Coronary artery (tissue), 2 donors: ENCODE measurements around the gene CD40LG.

Experiments
- DNase-seq: peaks from one replicate; pipeline ENCODE4 v3.0.0-alpha.2; 2017; ENCODE audit warnings: low spot score
- H3K27ac ChIP-seq, 2 donors: fragments of 200-600 bp; sonication (generic); one replicate each; pipeline ENCODE4 v1.5.1; 2016 to 2019
- H3K4me3 ChIP-seq: fragments of 200-600 bp; sonication (generic); 2 replicates; pipeline ENCODE4 v1.5.1; 2016; ENCODE audit warnings: mild to moderate bottlenecking, moderate library complexity
- TF ChIP-seq, protein P1 (sequence below): fragments of 200-600 bp; sonication (generic); IDR thresholded peaks from one replicate; pipeline ENCODE4 v1.5.1; 2019; ENCODE audit warnings: antibody characterized with exemption

Gene CD40LG

DNA sequence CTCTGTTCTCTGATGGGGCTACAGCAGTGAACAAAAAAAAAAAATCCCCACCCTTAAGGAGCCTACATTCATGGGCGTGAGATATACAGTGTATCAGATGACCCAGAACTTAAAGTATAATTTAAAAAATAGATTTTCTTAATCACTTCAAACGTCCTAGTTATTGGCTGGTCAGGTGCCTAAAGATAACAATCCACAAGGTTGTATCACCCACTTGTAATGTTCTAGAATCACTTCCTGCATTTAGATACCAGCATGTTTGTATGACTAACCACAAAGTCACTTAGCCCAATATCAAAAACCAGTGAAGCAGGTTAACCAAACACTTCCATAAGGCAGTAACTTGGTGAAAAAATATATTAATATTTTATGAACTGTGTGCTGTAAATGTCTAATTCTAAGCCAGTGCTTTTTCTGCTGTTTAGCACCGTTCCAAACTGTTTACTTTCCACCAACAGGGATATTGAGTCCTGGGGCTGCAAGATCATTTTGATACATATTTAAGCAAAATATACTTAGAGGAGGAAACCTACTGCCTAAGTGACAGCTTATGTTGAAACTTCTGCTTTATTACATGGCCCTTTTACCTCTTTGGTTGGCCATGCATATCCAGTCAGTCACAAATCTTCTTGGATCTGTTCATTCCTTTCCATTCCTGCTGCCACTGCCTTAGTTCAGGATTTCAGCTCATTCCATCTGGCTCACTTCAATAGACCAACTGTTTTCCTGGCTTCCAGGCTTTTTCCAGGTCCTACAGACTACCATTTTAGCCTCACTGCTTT, 43.3 kb downstream of the CD40LG start:
- Histone ChIP-seq H3K4me3 (no peak overlapping the region), H3K27ac (no peak overlapping the region)
- TF ChIP-seq, protein P1, sequence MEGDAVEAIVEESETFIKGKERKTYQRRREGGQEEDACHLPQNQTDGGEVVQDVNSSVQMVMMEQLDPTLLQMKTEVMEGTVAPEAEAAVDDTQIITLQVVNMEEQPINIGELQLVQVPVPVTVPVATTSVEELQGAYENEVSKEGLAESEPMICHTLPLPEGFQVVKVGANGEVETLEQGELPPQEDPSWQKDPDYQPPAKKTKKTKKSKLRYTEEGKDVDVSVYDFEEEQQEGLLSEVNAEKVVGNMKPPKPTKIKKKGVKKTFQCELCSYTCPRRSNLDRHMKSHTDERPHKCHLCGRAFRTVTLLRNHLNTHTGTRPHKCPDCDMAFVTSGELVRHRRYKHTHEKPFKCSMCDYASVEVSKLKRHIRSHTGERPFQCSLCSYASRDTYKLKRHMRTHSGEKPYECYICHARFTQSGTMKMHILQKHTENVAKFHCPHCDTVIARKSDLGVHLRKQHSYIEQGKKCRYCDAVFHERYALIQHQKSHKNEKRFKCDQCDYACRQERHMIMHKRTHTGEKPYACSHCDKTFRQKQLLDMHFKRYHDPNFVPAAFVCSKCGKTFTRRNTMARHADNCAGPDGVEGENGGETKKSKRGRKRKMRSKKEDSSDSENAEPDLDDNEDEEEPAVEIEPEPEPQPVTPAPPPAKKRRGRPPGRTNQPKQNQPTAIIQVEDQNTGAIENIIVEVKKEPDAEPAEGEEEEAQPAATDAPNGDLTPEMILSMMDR = no peak
- no peak for DNase-seq

DNA sequence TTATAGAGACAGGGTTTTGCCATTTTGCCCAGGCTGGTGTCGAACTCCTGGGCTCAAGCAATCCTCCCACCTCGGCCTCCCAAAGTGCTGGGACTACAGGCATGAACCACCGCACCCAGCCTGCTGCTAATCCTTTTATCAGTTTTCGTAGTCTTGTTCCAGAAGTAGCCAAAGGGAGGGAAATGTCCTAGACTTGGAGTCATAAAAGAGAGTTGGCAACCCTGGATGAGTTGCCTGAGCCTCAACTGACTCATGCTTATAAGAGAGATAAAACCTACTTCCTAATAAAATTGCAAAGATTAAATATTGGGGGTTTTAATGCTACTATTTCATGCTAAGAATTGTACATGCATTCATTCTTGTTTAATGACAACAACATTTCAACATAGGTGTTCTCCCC, 44.3 kb downstream of the CD40LG start:
- DNase-seq = no peak
- Histone ChIP-seq H3K4me3 (no peak overlapping the region), H3K27ac (no peak overlapping the region)
- TF ChIP-seq, protein P1 = no peak

DNA sequence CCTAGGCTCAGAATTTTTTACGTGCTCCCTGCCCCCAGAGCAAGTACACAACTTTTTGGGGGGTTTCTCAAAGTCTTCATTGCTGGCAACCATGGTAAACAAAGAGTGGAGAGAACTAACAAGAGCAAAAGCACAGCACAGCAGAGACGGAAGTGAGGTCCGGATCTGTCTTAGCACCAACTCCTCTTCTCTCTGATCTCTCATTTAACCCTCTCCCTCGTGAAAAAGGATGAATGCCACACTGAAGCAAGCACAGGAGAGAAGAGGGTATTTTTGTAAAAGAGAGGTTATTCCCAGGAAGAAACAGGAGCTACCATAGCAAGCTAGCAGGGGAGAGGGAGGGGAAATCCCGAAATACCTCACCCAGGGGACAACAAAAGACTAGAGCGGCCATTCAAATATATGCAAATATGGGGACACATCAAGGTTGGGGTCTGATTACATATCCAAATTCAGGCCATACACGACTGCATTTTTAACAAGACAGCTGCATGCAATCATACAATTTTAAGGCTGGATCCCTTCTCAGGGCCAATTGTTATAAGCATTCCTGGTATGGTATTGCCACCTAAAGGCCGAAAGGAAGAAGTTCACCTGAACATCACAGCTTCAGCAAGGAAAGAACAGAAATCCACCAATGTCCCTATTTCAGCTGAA, 46.6 kb downstream of the CD40LG start:
- DNase-seq = no peak
- no peak overlapping the region for H3K4me3 ChIP-seq
- no peak overlapping the region for H3K27ac ChIP-seq
- TF ChIP-seq, protein P1 = no peak

DNA sequence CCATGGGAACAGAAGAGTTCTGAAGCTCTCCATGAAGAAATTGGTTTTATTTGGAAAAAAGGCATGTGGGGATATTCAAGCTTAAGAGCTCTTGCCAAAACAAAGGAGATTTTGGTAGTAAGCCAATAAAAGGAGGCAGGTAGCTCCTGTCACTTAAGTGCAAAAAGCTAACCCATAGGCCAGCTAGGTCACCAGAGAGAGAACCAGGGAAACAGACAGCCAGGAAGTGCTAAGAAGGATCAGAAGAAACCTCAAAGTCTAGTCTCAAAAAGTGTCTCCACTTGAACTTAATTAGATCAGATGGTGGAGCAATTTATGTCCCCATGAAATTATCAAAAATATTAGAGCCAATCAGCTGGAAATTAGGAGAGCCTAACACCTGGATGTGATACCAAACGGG, 49.2 kb downstream of the CD40LG start:
- H3K4me3 ChIP-seq = no peak overlapping the region
- TF ChIP-seq, protein P1 = no peak
- H3K27ac ChIP-seq = no peak overlapping the region
- no peak for DNase-seq

DNA sequence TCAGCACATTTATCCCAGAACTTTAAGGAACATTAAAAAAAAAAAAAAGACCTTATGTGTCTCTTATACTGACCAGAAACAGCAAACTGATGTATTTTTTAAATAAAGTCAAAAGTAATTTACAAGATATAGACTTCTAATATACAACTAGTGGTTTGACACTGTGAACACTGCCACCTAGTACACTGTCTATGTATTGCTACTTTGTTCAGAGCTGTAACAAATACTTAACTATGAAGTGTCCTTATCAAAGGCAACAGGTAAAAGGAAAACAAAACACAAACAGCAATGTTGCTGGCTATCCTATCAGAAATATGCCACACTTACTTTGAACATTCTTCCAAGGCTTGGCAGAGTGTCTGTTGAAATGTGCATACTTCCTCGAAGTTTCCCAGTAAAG, 60.4 kb downstream of the CD40LG start:
- no peak overlapping the region for H3K27ac ChIP-seq
- H3K4me3 ChIP-seq = no peak overlapping the region
- TF ChIP-seq, protein P1 = no peak
- no peak for DNase-seq
